Measurements from ENCODE around the gene KATNB1. TPM values are rescaled to one million over a fixed set of nuclear protein-coding genes. Genes with fewer than 3 reads are reported as not detected.
A peak's percentile ranks its signal among the peaks of the same experiment; 100 is the strongest.

Gene KATNB1
- total RNA-seq, 4 donors from 2014 or later = 11.4 to 27.6 (median 26.1) TPM

- Histone ChIP-seq H3K4me3 (replicated peaks in 1 of 3) (no peak overlapping the region), H3K4me1 (peaks cover 0 to 14% of the 10 kb centered on the region in 2 donors), H3K27ac (no peak overlapping the region), H3K27me3 (no peaks in the 10 kb centered on the region), H3K9me3 (no peaks in the 10 kb centered on the region), H3K36me3 (no peaks in the 10 kb centered on the region)
- TF ChIP-seq POLR2A (IDR thresholded peaks at IDR 0.05) = no peak
- TF ChIP-seq, protein P1, sequence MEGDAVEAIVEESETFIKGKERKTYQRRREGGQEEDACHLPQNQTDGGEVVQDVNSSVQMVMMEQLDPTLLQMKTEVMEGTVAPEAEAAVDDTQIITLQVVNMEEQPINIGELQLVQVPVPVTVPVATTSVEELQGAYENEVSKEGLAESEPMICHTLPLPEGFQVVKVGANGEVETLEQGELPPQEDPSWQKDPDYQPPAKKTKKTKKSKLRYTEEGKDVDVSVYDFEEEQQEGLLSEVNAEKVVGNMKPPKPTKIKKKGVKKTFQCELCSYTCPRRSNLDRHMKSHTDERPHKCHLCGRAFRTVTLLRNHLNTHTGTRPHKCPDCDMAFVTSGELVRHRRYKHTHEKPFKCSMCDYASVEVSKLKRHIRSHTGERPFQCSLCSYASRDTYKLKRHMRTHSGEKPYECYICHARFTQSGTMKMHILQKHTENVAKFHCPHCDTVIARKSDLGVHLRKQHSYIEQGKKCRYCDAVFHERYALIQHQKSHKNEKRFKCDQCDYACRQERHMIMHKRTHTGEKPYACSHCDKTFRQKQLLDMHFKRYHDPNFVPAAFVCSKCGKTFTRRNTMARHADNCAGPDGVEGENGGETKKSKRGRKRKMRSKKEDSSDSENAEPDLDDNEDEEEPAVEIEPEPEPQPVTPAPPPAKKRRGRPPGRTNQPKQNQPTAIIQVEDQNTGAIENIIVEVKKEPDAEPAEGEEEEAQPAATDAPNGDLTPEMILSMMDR (IDR thresholded peaks at IDR 0.05) = no peak
- peak; percentile 48 to 50 for DNase-seq
- WGBS, 2 donors = 53 to 84% methylated on average over 8 to 21 of the region's 23 CpGs
- intact Hi-C loops (cut with DNase I) = no loop called here
Observed at GRCh38 chr16:57701759-57702371, 33.7 kb upstream of the KATNB1 start.

DNA sequence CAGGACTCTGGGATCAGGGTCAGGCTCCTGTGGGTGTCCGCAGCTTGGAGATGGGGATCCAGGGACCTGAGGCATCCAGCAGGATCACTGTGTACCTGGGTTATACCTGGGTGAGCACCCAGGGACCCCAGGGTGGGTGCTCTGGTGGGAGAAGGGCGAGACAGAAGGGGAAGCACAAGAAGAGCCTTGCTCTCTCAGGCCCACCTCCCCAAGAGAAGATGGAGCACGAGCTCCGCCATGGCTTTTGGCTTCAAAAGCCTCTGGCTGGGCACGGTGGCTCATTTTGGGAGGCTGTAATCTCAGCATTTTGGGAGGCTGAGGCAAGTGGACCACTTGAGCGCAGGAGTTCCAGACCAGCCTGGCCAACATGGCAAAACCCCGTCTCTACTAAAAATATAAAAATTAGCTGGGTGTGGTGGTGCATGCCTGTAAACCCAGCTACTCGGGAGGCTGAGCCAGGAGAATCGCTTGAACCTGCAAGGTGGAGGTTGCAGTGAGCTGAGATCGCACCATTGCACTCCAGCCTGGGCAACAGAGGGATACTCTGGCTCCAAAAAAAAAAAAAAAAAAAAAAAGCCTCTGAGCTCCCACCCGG, 32.1 kb upstream of the KATNB1 start:
- Histone ChIP-seq H3K4me3 (replicated peaks in 1 of 3) (no peak overlapping the region), H3K36me3 (no peaks in the 10 kb centered on the region), H3K4me1 (peaks cover 0 to 14% of the 10 kb centered on the region in 2 donors), H3K27ac (no peak overlapping the region), H3K27me3 (no peaks in the 10 kb centered on the region), H3K9me3 (no peaks in the 10 kb centered on the region)
- intact Hi-C loops (cut with DNase I) = no loop called here
- 92 to 96% methylated on average over 11 of the region's 11 CpGs for WGBS, 2 donors
- TF ChIP-seq, protein P1 (IDR thresholded peaks at IDR 0.05) = no peak
- no peak for TF ChIP-seq POLR2A (IDR thresholded peaks at IDR 0.05)
- no peak for DNase-seq

DNA sequence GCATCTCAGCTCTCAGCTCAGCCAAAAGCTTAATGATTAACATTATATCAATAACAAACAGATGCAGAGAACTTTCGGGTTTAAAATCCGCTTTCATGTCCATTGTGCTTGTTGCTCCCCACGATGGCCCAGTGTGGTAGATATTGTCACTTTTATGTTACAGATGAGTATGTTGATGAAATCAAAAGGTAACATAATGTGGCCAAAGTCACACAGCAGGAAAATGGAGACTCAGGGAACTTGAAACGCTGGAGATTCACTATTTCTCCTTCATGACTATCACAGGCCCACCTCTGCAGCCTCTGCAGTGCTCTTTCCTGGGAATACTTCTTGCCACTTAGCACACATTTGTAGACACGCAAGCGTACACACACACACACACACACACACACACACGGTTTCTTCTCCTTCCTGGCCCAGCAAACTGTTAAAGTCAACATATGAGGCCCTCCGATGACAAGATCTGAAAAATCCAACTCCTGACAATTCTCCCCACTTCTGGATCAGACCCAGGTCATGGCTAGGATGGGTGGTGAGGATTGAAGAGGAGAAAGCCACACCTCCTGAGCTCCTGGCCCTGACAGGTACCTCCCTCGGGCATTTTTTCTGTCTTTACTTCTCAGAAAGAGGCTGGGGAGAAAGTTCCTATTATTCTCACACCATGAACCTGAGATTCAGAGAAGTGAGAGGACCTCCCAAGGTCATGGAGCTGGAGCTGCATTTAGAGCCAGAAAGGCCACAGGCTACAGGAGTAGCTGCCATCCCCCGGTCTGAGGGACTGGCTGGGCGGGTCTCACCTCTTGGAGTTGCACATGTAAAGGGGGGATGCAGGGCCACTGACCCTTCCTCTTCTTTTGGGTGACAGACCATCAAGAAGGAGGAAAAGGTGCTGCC, 31.3 kb upstream of the KATNB1 start:
- TF ChIP-seq, protein P1 (IDR thresholded peaks at IDR 0.05) = no peak
- TF ChIP-seq POLR2A (IDR thresholded peaks at IDR 0.05) = no peak
- WGBS, 2 donors = 54 to 56% methylated on average over 11 of the region's 11 CpGs
- Histone ChIP-seq H3K4me3 (replicated peaks in 1 of 3) (no peak overlapping the region), H3K4me1 (peaks cover 0 to 14% of the 10 kb centered on the region in 2 donors), H3K27me3 (no peaks in the 10 kb centered on the region), H3K36me3 (no peaks in the 10 kb centered on the region), H3K27ac (peak overlapping the region in 2 of 3 donors; percentile 22 to 30), H3K9me3 (no peaks in the 10 kb centered on the region)
- intact Hi-C loops (cut with DNase I) = no loop called here
- peak; percentile 57 to 58 for DNase-seq

DNA sequence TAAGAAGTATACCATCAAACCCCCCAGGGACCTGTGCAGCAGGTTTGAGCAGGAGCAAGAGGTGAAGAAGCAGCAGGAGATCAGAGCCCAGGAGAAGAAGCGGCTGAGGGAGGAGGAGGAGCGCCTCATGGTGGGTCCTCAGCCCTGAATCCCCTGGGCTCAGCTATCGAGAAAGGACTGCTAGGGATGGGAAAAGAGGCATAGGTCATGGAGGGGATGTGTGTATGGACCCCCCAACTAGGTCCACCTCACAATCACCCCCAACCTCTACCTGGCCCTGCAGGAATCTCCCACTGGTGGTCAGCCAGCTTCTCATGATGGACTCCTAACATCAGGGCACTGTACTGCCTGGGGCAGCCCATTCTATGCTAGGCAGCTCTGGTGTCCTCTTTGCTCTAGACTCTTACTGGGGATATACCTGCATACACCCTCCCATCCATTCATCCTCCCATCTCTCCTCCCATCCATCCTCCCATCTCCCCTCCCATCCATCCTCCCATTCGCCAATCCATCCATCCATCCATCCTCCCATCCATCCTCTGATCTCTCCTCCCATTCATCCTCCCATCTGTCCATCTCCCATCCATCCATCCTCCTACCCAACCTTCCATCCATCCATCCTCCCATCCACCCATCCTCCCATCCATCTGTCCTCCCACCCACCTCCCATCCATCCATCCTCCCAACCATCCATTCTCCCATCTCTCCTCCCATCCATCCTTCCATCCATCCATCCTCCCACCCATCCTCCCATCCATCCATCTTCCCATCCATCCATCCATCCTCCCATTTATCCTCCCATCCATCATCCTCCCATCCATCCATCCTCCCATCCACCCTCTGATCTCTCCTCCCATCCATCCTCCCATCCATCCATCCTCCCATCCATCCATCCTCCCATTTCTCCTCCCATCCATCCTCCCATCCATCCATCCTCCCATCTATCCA, 30.4 kb upstream of the KATNB1 start:
- 96 to 97% methylated on average over 4 of the region's 4 CpGs for WGBS, 2 donors
- H3K27ac ChIP-seq = peak overlapping the region in 1 of 3 donors; percentile 22
- DNase-seq = no peak
- TF ChIP-seq POLR2A (IDR thresholded peaks at IDR 0.05) = no peak
- TF ChIP-seq, protein P1 (IDR thresholded peaks at IDR 0.05) = no peak
- intact Hi-C loops (cut with DNase I) = no loop called here
- no peaks in the 10 kb centered on the region for H3K9me3 ChIP-seq
- no peak overlapping the region for H3K4me3 ChIP-seq (replicated peaks in 1 of 3)
- no peaks in the 10 kb centered on the region for H3K36me3 ChIP-seq
- peaks cover 0 to 14% of the 10 kb centered on the region in 2 donors for H3K4me1 ChIP-seq
- H3K27me3 ChIP-seq = no peaks in the 10 kb centered on the region

All from thyroid gland (tissue), 4 donors.